ENCODE measurements around the gene ADCY1. TPM values are rescaled to one million over a fixed set of nuclear protein-coding genes. Genes with fewer than 3 reads are reported as not detected.

The ADCY1 gene
- total RNA-seq, 2 experiments from 2014 or later: 0.03 TPM; not detected in 1

DNA sequence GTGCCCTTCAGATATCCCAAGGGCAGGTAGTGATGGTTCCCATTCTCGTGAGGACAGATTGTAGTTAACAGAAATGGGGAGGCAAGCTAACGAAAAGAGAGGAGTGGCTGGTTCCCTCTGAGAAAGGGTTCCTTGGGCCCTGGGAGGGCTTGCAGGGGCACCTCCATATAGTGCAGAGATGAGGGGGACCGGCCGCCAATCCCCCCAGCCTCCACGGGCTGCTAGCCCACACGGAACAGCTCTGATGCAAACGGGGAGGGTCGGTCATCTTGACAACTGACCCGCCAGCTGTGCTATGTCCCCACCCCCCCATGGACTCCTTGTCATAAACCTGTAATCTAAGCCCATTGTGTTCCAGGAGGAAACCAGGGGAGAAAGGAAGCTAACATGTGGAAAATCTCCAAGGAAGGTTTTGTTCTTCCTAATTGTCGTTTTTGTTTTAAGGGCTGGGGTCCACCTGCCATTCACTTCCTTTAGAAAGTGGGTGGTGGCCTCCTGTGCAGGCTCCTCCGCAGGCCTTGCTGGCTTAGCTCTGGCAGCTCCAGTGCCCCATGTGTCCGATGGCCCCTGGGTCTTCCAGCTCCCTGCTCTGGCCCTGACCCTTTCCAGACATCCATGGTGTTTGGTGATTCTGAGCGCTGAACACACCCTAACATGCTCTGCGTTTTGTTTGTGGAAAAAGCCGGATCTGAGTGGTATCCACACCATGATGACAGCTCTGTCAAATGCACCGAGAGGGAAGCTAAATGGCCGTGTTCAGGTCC is 15.9 kb downstream of the ADCY1 start:
- ATAC-seq (ENCODE audit: poor library complexity) (no peak), DNase-seq (no peak)
- H3K4me1 ChIP-seq (ENCODE audit: insufficient read depth, low read length): no peaks in the 10 kb centered on the region
- H3K9me3 Mint-ChIP-seq: no peaks in the 10 kb centered on the region
- intact Hi-C loops (cut with DNase I, micrococcal nuclease): no loop called here
- no peak overlapping the region for H3K27ac ChIP-seq (ENCODE audit: low read depth in 1 of 2, low read length in 2 of 2)
- ChIA-PET CTCF (no interaction called here), POLR2A (no interaction called here)
- peaks cover 0 to 5% of the 10 kb centered on the region in 2 experiments for H3K9me3 ChIP-seq (ENCODE audit: control insufficient read depth in 1 of 2, insufficient read depth in 1 of 2, low read length in 2 of 2)
- H3K27ac Mint-ChIP-seq: no peak overlapping the region
- H3K27me3 ChIP-seq (ENCODE audit: control insufficient read depth in 1 of 2, insufficient read depth in 2 of 2, low read length in 2 of 2): no peaks in the 10 kb centered on the region
- H3K27me3 Mint-ChIP-seq: peaks cover 8% of the 10 kb centered on the region
- H3K36me3 Mint-ChIP-seq (ENCODE audit: low read depth): no peaks in the 10 kb centered on the region
- H3K4me3 ChIP-seq (ENCODE audit: low read length): no peak overlapping the region
- TF ChIP-seq, protein P1, sequence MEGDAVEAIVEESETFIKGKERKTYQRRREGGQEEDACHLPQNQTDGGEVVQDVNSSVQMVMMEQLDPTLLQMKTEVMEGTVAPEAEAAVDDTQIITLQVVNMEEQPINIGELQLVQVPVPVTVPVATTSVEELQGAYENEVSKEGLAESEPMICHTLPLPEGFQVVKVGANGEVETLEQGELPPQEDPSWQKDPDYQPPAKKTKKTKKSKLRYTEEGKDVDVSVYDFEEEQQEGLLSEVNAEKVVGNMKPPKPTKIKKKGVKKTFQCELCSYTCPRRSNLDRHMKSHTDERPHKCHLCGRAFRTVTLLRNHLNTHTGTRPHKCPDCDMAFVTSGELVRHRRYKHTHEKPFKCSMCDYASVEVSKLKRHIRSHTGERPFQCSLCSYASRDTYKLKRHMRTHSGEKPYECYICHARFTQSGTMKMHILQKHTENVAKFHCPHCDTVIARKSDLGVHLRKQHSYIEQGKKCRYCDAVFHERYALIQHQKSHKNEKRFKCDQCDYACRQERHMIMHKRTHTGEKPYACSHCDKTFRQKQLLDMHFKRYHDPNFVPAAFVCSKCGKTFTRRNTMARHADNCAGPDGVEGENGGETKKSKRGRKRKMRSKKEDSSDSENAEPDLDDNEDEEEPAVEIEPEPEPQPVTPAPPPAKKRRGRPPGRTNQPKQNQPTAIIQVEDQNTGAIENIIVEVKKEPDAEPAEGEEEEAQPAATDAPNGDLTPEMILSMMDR (IDR thresholded peaks at IDR 0.05): no peak
- H3K4me1 Mint-ChIP-seq (ENCODE audit: low read depth): no peaks in the 10 kb centered on the region
- no peak overlapping the region for H3K4me3 Mint-ChIP-seq
- H3K36me3 ChIP-seq (ENCODE audit: insufficient read depth, low read length): no peaks in the 10 kb centered on the region

GRCh38 chr7:45590679-45591057 is 16.5 kb downstream of the ADCY1 start:
- H3K27me3 Mint-ChIP-seq: peaks cover 8% of the 10 kb centered on the region
- intact Hi-C loops (cut with DNase I, micrococcal nuclease): no loop called here
- no peak overlapping the region for H3K4me3 Mint-ChIP-seq
- DNase-seq (no peak), ATAC-seq (ENCODE audit: poor library complexity) (no peak)
- Histone ChIP-seq H3K27ac (ENCODE audit: low read depth in 1 of 2, low read length in 2 of 2) (no peak overlapping the region), H3K9me3 (ENCODE audit: control insufficient read depth in 1 of 2, insufficient read depth in 1 of 2, low read length in 2 of 2) (peaks cover 0 to 5% of the 10 kb centered on the region in 2 experiments), H3K36me3 (ENCODE audit: insufficient read depth, low read length) (no peaks in the 10 kb centered on the region), H3K27me3 (ENCODE audit: control insufficient read depth in 1 of 2, insufficient read depth in 2 of 2, low read length in 2 of 2) (no peaks in the 10 kb centered on the region), H3K4me1 (ENCODE audit: insufficient read depth, low read length) (no peaks in the 10 kb centered on the region), H3K4me3 (ENCODE audit: low read length) (no peak overlapping the region)
- TF ChIP-seq, protein P1 (IDR thresholded peaks at IDR 0.05): no peak
- H3K9me3 Mint-ChIP-seq: no peaks in the 10 kb centered on the region
- POLR2A ChIA-PET: no interaction called here
- CTCF ChIA-PET: no interaction called here
- H3K4me1 Mint-ChIP-seq (ENCODE audit: low read depth): no peaks in the 10 kb centered on the region
- H3K36me3 Mint-ChIP-seq (ENCODE audit: low read depth): no peaks in the 10 kb centered on the region
- H3K27ac Mint-ChIP-seq: no peak overlapping the region

DNA sequence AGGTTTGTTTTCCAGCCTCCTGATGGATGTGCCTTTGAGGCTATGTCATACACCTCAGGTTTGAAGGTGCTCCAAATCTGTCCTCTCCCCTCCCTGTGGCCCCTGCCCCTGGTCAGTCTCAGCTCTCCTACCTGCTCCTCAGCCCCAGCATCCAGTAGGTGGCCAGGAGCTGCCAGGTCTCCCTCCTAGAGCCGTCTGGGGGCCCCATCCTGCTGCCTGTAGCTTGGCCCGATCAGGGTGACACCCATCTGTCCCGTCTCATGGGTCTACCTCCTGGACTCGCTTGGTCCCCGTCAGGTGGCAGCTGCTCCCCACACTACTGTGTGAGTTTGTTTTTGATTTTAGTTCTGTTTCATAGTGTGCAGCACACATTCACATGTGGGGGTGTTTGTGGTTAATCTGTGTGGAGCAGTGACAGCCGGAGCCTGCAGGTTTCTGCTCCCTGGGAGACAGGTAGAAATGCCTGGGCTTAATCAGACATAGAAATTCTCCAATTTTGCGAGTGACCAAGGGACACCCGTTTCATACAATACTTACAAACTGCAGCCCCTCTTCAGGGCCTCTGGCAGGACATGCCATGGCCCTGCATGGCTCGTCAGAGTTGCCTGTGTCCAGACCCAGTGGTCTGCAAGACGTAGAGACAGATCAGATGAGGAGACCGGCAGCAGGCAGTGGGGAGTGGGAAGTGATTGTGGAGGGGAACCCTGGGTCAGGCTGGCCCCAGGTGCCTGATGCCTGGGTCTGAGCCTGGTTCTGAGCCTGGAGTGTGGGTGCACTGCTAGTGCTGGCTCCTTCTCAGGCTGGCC is 17.1 kb downstream of the ADCY1 start:
- Histone ChIP-seq H3K4me1 (ENCODE audit: insufficient read depth, low read length) (no peaks in the 10 kb centered on the region), H3K4me3 (ENCODE audit: low read length) (no peak overlapping the region), H3K36me3 (ENCODE audit: insufficient read depth, low read length) (no peaks in the 10 kb centered on the region), H3K9me3 (ENCODE audit: control insufficient read depth in 1 of 2, insufficient read depth in 1 of 2, low read length in 2 of 2) (peaks cover 0 to 5% of the 10 kb centered on the region in 2 experiments), H3K27me3 (ENCODE audit: control insufficient read depth in 1 of 2, insufficient read depth in 2 of 2, low read length in 2 of 2) (no peaks in the 10 kb centered on the region), H3K27ac (ENCODE audit: low read depth in 1 of 2, low read length in 2 of 2) (no peak overlapping the region)
- ChIA-PET CTCF (no interaction called here), POLR2A (no interaction called here)
- TF ChIP-seq, protein P1 (IDR thresholded peaks at IDR 0.05): no peak
- Mint-ChIP-seq H3K9me3 (no peaks in the 10 kb centered on the region), H3K4me3 (no peak overlapping the region), H3K36me3 (ENCODE audit: low read depth) (no peaks in the 10 kb centered on the region), H3K27me3 (peaks cover 8% of the 10 kb centered on the region), H3K4me1 (ENCODE audit: low read depth) (no peaks in the 10 kb centered on the region), H3K27ac (no peak overlapping the region)
- DNase-seq (no peak), ATAC-seq (ENCODE audit: poor library complexity) (no peak)
- intact Hi-C loops (cut with DNase I, micrococcal nuclease): no loop called here

All from CD4-positive, alpha-beta T cell (primary cell).